HL-60 (cell line): ENCODE measurements around the gene AFF3.
A peak's percentile ranks its signal among the peaks of the same experiment; 100 is the strongest.

Source experiments
- DNase-seq, 2 experiments: peaks; one replicate each; pipeline ENCODE4 v3.0.0-alpha.2; 2010 to 2020; ENCODE audit warnings: low read depth in 1 of 2, low spot score in 1 of 2
- H3K27ac ChIP-seq: fragments of 250-450 bp; sonication (Bioruptor Pico); replicated peaks from 2 replicates; pipeline ENCODE4 v1.5.1; 2020; ENCODE audit warnings: mild to moderate bottlenecking, moderate library complexity
- H3K27me3 ChIP-seq: fragments of 250-450 bp; sonication (Bioruptor Pico); 2 replicates; pipeline ENCODE4 v1.5.1; 2021; ENCODE audit warnings: mild to moderate bottlenecking, moderate library complexity; ENCODE audit not compliant: insufficient read depth, poor library complexity, severe bottlenecking
- H3K4me3 ChIP-seq: replicated peaks from 2 replicates; pipeline ENCODE4 v1.5.1; 2011; ENCODE audit warnings: mild to moderate bottlenecking, control low read depth, low read length; ENCODE audit not compliant: insufficient read depth
- GABPA ChIP-seq: IDR thresholded peaks from 2 replicates; pipeline ENCODE4 v1.6.1; 2012; ENCODE audit warnings: low read depth
- POLR2AphosphoS5 ChIP-seq: IDR thresholded peaks from 2 replicates; pipeline ENCODE4 v1.6.1; 2012; ENCODE audit warnings: low read depth
- SPI1 ChIP-seq: IDR thresholded peaks from 2 replicates; pipeline ENCODE4 v1.6.1; 2012; ENCODE audit warnings: low read depth, mild to moderate bottlenecking, borderline replicate concordance
- TF ChIP-seq, protein P1 (sequence below): IDR thresholded peaks from 2 replicates; pipeline ENCODE4 v1.6.1; 2012; ENCODE audit warnings: low read depth; ENCODE audit not compliant: insufficient replicate concordance
- TF ChIP-seq, protein P2 (sequence below): IDR thresholded peaks from one replicate; pipeline ENCODE4 v1.5.1; 2011; ENCODE audit warnings: low read length, control low read depth, inconsistent platforms; ENCODE audit not compliant: insufficient read depth

The AFF3 gene

DNA sequence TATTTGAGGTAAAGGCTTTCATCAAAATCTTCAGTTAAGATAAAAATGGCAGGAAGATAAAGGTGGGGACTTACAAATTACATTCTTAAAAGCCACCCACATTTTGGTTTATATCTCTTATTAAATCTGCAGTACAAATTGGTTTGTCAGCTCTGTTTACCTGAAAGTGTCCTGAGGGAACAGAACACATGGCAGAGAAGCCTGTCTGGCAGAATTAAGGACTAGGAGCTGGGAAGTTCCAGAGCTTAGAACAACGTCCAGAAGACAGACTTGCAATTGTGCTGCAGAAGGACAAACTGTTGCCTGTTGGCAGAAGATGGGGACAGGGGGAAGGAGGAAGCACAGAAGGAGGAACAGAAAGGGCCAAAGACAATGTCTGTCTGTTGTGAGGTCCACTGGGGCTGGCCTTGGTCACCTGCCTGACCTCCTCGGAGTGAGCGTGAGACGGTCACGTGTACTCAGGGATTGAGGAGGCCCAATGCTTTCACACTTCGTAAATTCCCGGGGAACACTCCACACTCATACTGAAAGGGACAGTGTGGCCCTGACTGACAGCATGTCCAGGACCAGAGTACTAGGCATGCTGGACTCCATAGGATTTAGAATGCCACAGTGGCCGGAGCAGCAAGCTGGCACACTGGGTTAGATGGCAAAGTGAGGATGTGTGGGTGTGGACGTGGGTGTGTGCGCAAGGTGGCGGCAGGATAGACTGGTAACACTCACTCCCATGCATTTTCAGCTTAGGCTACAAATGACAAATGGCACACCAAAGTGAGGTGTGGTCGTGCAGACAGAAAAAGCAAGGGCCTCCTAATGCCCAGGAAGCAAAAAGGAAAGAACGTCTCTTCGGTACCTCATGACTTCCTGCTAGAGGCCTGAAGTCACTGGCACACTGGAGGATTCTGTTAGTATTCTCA is 441.6 kb downstream of the AFF3 start:
- TF ChIP-seq SPI1 (no peak), POLR2AphosphoS5 (no peak), GABPA (no peak)
- TF ChIP-seq, protein P1, sequence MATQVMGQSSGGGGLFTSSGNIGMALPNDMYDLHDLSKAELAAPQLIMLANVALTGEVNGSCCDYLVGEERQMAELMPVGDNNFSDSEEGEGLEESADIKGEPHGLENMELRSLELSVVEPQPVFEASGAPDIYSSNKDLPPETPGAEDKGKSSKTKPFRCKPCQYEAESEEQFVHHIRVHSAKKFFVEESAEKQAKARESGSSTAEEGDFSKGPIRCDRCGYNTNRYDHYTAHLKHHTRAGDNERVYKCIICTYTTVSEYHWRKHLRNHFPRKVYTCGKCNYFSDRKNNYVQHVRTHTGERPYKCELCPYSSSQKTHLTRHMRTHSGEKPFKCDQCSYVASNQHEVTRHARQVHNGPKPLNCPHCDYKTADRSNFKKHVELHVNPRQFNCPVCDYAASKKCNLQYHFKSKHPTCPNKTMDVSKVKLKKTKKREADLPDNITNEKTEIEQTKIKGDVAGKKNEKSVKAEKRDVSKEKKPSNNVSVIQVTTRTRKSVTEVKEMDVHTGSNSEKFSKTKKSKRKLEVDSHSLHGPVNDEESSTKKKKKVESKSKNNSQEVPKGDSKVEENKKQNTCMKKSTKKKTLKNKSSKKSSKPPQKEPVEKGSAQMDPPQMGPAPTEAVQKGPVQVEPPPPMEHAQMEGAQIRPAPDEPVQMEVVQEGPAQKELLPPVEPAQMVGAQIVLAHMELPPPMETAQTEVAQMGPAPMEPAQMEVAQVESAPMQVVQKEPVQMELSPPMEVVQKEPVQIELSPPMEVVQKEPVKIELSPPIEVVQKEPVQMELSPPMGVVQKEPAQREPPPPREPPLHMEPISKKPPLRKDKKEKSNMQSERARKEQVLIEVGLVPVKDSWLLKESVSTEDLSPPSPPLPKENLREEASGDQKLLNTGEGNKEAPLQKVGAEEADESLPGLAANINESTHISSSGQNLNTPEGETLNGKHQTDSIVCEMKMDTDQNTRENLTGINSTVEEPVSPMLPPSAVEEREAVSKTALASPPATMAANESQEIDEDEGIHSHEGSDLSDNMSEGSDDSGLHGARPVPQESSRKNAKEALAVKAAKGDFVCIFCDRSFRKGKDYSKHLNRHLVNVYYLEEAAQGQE: no peak
- TF ChIP-seq, protein P2, sequence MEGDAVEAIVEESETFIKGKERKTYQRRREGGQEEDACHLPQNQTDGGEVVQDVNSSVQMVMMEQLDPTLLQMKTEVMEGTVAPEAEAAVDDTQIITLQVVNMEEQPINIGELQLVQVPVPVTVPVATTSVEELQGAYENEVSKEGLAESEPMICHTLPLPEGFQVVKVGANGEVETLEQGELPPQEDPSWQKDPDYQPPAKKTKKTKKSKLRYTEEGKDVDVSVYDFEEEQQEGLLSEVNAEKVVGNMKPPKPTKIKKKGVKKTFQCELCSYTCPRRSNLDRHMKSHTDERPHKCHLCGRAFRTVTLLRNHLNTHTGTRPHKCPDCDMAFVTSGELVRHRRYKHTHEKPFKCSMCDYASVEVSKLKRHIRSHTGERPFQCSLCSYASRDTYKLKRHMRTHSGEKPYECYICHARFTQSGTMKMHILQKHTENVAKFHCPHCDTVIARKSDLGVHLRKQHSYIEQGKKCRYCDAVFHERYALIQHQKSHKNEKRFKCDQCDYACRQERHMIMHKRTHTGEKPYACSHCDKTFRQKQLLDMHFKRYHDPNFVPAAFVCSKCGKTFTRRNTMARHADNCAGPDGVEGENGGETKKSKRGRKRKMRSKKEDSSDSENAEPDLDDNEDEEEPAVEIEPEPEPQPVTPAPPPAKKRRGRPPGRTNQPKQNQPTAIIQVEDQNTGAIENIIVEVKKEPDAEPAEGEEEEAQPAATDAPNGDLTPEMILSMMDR: no peak
- no peak for DNase-seq
- no peak overlapping the region for H3K27ac ChIP-seq
- no peak overlapping the region for H3K4me3 ChIP-seq
- H3K27me3 ChIP-seq: no peaks in the 10 kb centered on the region

DNA sequence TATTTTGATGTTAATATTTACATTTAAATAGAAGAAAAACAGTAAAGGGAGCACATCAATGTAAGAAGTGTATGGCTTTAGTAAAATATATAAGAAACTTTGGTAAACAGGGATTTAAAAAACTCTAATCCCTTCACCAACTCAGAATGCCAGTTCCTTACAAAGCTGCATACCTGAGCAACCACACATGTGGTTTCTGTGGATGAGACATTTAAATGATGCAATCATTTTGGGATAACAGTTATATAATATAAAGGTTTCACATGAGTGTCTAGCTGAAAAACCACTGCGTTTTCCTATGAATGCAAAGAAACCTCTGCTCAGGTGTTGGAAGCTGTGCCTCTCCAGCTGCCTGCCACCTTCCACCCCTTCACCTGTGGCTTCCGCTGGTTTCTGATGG is 443.5 kb downstream of the AFF3 start:
- H3K27ac ChIP-seq: no peak overlapping the region
- no peaks in the 10 kb centered on the region for H3K27me3 ChIP-seq
- H3K4me3 ChIP-seq: no peak overlapping the region
- TF ChIP-seq, protein P1: no peak
- TF ChIP-seq GABPA: no peak
- TF ChIP-seq, protein P2: no peak
- DNase-seq: no peak

DNA sequence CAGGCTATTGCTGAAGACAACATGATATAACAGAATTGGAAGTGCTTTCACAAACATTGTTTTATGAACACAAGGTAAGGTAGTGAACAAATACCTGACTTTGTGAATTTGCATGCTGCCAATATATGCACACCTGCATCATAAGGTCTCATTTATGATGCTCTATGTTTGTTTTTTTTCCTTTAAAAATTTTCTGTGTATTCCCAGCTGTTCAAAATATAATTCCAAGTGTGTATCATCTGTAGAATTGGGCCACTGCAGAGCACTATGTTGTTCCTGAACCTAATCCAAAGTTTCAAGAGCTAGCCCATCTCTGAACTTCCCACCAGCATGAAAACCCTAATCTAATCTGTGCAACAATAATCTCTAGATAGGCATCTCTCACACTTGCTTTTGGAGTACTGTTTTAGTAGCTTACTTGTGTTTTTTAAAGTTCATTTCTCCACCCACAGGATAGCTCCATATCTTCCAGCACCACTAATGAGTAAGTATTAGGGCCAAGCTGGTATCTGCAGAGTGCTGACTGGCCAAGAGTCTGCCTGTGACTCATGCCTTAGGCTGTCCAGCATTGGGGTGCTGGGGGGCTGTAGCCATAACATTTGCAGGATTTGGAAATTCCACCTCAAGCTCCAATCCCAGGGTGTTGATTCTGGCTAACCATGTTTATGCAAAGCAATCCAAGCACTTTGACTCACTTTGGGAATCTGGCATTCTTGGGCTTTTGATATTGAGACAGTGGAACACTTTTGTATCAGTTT is 444.4 kb downstream of the AFF3 start:
- no peak overlapping the region for H3K27ac ChIP-seq
- no peak overlapping the region for H3K4me3 ChIP-seq
- H3K27me3 ChIP-seq: no peaks in the 10 kb centered on the region
- no peak for DNase-seq
- no peak for TF ChIP-seq POLR2AphosphoS5
- TF ChIP-seq, protein P1: peak; percentile 65
